Fibroblast of skin of left quadriceps (primary cell): ENCODE results near the gene SPG21.
"Not testable (repeated sequence)": the region's sequence is repeated elsewhere in the genome, so short reads cannot be mapped to it uniquely, and the experiment has no call there.

Source experiments
- DNase-seq, 2 experiments: peaks; one replicate each; pipeline ENCODE4 v3.0.0-alpha.2; 2013; ENCODE audit warnings: low read depth in 2 of 2

SPG21 gene, protein sequence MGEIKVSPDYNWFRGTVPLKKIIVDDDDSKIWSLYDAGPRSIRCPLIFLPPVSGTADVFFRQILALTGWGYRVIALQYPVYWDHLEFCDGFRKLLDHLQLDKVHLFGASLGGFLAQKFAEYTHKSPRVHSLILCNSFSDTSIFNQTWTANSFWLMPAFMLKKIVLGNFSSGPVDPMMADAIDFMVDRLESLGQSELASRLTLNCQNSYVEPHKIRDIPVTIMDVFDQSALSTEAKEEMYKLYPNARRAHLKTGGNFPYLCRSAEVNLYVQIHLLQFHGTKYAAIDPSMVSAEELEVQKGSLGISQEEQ

DNA sequence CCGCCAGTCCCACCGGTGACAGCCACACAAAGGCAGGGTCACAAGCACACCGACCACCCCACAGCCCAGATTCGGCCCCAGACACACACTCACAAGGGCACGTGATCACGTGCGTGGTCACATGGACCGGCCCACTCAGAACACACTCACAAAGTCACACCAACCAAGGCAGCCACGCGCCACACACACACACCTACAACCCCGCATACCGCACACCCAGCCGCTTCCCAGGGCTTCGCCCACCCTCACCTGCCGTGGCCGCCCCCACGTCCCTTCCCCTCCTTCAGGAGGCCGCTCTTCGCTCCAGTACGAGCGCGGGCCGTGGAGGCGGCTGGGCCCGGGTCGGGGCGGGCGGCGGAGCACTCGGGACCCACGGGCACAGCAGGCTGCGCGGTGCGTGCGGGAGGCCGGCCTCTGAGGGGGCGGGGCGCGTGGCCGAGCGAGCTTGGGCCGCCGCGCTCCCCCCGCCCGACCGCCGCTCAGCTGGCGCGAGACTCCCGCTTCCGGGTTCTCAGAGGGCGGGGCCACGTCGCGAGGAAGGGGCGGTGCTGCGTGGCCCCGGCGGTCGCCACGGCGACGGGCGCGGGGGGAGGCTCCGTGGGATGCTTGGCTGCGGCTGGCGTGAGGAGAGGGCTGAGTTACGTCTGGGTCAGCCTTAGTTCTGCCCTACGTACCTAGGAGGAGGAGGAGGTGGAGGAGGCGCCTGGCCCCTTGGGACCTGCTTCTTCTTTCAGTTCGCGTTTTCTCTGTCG, at the start of gene SPG21:
Gene SPG21 (minus strand): TSS at position 499 of the 752 bp plus-strand sequence. CDS start 6,345 bp downstream, outside the sequence.
- DNase-seq = peak; percentile 85 to 87

DNA sequence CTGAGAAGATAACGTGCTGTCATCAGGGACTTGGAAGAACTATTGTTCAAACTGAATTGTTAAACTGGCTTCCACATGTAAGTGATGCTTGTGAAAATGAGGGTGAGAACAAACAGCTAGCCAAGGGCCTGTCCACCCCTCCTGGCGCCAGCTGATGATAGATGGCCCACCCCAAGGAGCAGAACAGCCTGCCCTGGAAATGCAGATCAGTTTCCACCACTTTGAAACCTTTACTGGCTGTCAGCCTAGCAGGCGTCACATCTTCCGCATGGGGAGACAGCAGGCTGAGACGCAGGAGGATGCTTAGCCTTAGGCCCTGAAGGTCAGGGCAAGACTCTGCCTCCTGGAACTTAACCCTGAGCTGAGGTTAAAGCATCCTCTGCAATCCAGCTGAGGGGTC, 49.1 kb upstream of the SPG21 start:
- DNase-seq = no peak

DNA sequence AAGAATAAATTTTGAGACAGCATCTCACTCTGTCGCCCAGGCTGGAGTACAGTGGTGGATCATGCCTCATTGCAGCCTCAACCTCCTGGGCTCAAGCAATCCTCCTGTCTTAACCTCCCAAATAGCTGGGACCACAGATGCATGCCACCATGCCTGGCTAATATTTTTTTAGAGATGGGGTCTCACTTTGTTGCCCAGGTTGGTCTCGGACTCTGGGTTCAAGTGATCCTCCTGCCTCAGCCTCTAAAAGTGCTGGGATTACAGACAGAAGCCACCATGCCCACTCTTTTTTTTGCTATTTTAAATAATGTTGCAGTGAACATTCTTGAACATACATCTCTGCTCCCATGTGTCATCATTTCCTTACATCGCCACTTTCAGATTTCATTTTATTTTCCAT, 48.7 kb upstream of the SPG21 start:
- no peak for DNase-seq

DNA sequence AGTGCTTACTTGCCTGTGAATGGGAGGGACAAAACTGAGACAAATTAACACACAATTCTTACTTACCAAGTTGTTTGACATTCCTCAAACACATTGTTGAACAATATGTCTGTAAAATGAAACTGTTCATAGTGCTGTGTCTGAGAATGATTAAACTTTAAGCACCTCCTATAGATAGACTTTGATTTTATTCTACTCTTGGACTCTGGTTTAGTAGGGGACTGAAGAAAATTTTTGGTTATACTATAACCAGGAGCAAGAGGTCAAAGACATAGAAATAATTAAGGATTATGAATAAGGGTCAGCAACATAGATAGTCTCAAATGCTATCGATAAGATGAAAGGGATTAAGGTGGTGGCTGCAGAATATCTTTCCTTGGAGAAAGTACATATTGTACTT, 47.6 kb upstream of the SPG21 start:
- no peak for DNase-seq

DNA sequence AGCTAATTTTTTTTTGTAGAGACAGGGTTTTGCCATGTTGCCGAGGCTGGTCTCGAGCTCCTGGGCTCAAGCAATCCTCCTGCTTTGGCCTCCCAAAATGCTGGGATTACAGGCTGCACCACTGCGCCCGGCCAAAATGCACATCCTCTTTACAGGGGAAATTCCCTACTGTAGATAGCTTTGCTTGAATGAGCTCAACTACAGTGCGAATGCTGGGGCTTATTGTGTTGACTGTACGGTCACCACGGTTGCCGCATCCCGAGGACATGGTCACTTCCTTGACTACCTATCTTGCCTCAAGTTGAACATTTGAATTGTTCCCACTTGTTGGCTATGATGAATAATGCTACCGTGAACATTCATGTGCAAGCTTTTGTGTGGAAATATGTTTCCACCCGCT, 45.0 kb upstream of the SPG21 start:
- no peak for DNase-seq

DNA sequence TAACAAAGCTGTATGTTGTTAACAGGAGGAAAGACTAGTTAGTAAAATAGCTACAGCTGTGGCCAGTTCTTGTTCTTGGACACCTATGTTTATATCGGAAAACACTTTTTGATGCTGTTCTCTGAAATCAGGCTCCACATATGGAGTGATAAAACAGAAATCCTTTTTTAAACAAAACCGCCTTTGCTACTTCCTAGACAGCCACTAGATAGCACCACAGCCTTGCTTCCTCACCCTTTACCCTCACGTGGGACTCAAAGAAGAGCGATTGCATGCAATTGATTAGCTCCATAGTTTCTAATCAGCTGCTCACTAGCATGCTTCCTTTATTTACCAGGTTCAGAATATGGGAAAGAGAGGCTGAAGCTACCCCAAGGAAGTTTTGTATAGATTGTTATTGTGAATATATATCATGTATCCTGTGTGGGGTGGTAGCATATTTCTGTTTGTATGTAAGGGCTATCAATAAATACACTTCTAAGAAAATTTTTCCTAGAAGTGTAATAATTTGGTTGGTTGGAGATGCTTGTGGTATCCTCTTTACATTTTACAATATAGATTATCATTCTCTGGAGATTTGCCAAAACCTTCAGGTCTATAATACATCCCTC, 44.0 kb upstream of the SPG21 start:
- peak in 1 of 2 experiments; percentile 20 for DNase-seq

DNA sequence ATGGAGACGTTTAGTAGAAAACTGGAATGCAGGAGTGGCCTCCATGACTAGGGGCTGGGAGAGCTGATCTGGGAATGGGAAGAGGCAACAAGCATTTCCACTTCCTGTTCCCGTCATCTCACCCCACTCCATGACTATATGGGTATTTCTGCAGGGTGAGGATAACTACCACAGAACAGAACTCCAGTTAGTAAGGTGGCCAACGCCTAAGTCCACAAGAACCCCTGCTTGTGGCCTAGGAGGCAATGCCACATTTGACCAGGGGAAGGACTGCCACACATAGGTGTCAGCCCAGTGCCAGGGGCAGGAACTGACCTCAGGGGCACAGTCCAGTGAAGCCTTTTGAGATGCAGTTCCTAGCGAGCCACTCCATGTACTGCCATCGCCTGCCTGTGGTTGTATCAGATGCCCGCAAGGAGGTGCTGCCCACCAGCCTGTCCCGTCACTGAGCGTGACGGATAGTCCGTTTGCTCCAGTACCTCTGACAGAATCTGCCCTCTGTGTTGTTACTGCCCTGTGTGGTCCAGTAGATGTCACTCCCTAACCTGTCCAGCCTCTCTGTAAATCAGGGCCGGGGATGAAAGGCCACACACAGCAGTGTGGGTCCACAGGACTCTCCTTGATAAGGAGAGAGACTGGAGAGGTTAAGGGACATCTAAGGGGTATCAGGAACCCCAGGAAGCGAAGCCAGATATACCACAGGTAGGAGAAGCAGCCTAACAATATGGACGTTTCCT, 43.3 kb upstream of the SPG21 start:
- DNase-seq = no peak

DNA sequence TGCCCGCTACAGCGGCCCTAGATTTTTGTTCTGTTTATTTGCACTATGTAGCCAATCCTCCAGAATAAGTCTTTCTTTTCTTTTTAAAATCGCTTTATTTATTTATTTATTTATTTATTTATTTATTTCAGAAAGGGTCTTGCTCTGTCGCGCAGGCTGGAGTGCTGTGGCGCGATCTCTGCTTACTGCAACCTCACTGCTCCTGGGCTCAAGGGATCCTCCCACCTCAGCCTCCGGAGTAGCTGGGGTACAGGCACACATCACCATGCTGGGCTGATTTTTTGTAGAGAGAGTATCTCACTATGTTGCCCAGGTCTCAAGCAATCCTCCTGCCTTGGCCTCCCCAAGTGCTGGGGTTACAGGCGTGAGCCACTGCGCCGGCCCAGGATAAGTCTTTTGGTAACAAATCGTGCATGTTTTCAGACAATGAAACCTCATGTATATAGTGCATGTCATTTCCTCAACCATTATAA, 40.1 kb upstream of the SPG21 start:
- no peak for DNase-seq

DNA sequence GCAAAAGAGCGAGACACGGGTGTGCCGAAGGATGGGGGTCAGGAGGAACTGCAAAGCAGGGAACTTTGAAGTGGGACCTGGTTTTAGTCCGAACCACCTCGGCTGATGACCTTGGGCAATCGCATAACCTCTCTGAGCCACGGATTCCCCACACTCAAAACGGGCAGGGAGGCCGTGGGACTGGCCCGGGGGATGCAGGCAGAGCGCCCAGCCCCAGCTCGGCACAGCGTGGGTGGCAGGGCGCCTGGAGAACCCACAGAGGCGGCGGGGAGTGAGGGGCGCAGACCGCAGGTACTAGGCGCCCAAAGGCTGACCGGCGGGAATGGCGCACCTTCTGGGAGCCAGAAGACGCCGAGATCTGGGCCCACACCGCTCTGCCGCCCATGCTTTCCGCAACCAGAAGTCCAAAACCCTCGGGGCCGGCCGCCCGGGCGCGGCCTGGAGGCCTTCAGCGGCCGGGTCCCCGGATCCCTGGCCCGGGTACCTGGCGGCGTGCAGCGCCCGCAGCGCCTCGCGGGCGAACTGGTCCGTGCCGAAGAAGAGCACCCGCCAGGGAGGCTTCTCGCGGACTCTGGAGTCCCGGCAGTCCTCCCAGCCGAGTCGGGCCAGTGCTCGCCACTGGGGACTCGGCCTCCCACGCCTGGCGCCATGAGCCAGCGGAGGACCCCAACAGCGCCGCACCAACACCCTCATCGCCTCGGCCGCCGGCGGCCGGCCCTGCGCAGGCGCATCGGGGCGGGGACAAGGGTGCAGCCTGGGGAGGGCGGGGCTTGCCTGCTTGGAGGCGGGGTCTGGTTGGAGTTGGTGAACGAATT, 39.4 kb upstream of the SPG21 start, which contains the start of gene MTFMT:
Gene MTFMT (minus strand): TSS at position 719 of the 815 bp plus-strand sequence. CDS start 26 bp downstream, at position 693.
- DNase-seq = peak; percentile 54 to 63

DNA sequence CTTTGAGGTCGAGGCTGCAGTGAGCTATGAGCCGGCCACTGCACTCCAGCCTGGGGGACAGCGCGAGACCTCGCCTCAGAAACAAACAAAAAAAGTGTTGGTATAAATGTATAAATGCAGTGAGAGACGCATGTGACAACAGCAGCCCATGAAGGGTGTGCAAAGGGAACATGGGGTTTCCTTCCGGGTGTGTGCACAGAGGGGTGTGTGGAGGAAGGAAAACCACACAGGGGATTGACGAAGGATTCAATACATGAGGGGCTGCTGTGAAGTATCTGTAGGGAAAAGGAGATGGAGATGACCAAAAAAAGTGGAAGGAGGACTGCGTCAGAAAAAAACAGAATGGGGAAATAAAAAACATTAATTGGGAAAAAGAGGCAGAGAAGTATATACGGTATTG, 38.6 kb upstream of the SPG21 start:
- no peak for DNase-seq

DNA sequence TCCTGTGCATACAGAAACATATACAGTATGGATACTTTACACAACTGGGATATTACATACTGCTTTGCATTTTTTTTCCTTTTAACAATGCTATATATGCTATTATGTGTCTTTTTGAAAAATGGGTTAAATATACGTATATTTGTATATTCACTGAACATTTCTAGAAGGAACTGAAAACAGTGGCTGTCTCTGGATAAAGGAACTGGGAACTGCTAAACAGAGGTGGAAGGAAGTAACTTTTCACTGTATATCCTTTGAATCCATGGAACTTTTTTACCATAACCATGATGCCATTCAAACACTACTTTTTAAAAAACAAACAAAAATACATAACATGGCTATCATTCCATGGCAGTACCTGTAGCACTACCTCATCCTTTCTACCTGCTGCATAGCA, 37.9 kb upstream of the SPG21 start:
- DNase-seq = no peak

DNA sequence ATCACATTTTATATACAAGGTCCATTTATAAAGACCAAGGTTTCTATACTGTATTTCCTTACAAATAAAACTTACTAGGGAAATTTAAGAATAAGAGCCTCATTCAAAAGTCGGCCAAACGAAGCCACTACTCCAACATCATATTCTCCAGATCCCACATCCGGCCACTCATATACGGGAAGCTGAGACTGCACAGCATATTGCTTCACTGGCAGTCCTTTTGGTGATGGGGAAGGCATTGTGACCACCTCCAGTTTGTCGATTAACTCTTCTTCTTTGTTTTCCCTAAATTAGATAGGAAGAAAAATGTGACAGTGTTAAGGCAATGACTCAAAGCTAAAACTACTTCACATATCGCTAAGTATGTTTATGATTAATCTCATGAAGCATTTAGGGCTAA, 37.0 kb upstream of the SPG21 start:
- DNase-seq = no peak

DNA sequence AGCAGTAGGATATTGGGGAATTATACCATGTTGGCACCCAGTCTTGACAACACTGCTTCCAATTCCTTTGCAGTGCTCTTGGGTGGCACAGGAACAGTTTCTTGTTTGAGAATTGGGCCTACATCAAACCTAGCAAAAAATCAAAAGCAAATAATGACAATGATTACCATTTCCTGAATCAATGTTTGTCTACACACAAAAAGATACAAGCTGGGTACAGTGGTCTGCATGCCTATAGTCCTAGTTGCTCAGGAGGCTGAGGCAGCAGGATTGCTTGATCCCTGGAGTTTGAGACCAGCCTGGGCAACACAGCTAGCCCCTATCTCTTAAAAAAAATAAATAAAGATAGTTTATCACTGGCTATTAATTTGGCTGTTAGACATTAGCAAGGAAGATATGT, 31.8 kb upstream of the SPG21 start:
- DNase-seq = no peak

DNA sequence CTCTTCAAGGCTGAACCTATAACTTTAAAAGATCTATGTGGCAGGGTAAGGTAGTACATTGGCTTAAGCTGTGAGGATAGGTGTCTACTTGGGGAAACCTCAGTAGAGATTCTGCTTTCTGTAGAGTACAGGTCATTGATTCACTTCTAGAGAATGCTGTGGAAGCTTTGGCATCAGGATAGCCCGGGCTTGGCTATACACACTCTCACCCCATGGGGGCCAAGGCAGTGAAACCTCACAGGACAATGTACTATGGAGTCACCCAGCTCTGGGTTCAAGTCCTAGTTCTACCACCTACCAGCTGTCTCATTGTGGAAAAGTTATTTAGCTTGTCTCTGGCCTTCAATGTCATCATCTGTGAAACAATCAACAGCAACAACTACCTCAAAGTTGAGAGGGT, 30.7 kb upstream of the SPG21 start:
- DNase-seq = no peak

DNA sequence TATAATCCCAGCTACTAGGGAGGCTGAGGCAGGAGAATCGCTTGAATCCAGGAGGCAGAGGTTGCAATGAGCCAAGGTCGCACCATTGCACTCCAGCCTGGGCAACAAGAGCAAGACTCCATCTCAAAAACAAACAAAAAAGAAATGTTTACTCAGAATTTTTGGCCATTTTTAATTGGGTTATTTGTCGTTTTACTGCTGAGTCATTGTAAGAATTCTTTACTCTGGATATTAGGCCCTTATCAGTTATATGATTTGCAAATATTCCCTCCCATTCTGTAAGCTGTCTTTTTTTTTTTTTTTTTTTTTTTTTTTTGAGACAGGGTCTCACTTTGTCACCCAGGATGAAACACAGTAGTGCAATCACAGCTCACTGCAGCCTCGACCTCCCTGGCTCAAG, 21.5 kb upstream of the SPG21 start:
- not testable (repeated sequence) for DNase-seq

DNA sequence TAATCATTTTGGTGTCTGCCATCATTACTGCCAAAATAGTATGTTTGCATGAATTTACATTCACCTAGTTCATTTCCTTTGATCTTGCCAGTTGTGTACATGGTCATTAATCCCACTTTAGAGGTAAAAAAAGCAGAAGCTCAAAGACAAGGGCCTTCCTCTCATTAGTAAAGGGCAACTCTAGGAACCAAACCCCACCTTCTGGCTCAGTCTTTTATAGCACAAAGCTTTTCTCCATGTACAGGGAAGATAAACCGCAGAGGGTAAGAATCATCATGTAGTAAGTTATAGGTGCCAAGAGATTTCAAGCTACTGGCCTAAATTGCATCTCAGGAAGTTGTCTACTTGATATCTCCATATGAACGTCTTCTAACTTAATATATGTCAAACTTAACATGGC, 19.3 kb upstream of the SPG21 start:
- no peak for DNase-seq

DNA sequence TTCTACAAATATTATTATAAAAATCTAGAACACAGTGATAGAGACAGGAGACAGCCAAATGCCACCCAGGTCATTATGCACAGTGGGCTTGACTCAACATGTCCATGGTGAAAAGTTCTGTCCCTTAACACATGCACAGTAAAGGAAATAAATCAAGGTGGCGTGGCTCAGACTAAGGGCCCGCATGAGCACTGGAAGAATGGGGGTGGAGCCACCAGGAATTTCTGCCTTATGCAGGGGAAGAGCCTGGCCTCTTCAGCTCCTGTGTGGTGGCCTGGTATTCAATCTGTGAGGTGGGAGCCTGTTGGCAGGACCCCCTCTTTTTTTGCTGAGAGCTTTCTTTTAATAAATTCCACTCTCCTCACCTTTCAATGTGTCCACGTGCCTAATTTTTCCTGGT, 17.2 kb upstream of the SPG21 start:
- DNase-seq = no peak

DNA sequence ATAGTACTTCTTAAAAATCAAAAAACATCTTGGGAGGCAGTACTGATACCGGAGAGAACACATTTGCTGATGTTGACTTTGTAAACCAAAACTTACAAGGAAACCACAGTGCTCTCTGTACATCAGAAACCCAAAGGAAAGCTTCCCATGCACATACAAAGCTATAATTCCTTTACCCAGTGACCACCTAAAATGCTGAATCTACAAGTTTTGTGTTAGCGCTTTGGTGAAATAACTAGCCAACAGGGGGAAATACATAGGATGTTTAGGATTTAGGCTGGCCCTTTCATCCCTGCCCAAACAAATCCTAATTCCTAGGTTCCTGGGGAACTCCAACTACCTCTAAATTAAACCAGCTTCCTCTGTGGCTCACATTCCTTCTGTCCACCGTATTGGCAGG, 15.3 kb upstream of the SPG21 start:
- DNase-seq = no peak

DNA sequence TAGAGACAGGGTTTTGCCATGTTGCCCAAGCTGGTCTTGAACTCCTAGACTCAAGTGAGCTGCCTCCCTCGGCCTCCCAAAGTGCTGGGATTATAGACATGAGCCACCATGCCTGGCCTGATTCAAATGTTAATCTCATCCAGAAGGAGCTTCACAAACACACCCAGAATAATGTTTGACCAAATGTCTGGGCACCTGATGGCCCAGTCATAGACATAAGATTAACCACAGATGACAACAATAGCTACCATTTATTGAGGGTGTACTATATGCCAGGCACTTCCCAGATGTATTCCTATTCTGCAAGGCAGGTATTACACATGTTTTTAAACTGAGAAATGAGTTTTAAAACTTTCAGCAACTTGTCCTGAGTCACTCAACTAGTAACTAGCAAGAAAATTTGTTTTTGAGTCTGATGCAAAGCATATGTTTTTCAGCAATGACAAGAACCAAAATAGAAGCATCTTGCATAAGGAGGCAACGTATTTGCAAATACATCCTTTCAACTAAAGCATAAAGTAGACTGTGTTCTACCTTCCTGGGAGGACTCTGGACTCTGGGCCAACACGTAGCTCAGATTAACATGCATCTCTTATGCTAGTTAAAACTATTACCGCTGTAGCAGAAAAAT, 8.1 kb upstream of the SPG21 start:
- DNase-seq = no peak

DNA sequence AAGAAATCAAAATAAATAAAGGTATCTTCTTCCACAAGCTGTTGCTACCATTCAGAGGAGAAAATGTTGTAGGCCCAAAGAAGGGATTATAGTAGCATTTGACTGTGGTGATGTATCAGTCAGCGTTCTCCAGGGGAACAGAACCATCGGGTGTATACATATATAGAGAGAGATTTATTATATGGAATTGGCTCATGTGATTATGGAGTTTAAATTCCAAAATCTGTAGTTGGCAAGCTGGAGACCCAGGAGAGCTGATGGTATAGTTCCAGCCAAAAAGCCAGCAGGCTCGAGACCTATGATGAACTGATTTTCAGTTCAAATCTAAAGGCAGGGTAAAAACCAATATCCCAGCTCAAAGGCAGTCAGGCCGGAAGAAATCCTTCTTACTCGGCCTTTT, 7.4 kb upstream of the SPG21 start:
- DNase-seq = no peak

DNA sequence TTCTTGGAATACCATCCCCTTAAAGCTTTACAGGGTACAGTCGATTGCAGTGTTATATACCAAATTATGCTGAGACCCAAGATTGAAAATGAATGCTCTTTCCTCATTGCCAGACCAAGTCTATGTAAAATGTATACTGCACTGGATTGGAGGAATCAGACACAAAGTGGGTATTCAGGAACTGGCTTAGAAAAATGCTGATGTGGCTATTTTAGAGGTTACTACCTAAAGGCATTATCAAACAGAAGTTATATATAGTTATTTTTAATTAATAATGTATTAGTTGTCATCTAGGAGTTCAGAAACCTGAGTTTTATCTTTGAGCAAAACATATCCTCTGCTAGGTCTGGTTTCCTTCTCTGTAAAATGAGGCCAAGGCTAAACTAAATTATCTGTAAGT, 3.6 kb upstream of the SPG21 start:
- no peak for DNase-seq
